HepG2 (cell line): Measurements from ENCODE around the gene TRPC4AP. TPM values are rescaled to one million over a fixed set of nuclear protein-coding genes. Genes with fewer than 3 reads are reported as not detected.
A peak's percentile ranks its signal among the peaks of the same experiment; 100 is the strongest.

Experiments used
- EHMT2 ChIP-seq: fragments of 200-600 bp; sonication (generic); IDR thresholded peaks from 2 replicates; pipeline ENCODE4 v1.7.0; 2017; ENCODE audit warnings: antibody characterized with exemption, low read depth, low read length, borderline replicate concordance
- ELF4 ChIP-seq: sonication (generic); formaldehyde crosslinking; IDR thresholded peaks from 2 replicates; pipeline ENCODE4 v1.5.0; 2020; ENCODE audit warnings: missing genetic modification reagents, mild to moderate bottlenecking, moderate library complexity, borderline replicate concordance
- JUNB ChIP-seq: sonication (generic); formaldehyde crosslinking; IDR thresholded peaks from 2 replicates; pipeline ENCODE4 v1.8.0; 2022; ENCODE audit warnings: missing genetic modification reagents, mild to moderate bottlenecking, borderline replicate concordance
- SAFB2 ChIP-seq: sonication (generic); formaldehyde crosslinking; IDR thresholded peaks from 2 replicates; pipeline ENCODE4 v1.5.1; 2020; ENCODE audit warnings: missing genetic modification reagents, low read depth, mild to moderate bottlenecking, borderline replicate concordance
- TOPORS ChIP-seq: sonication (generic); formaldehyde crosslinking; IDR thresholded peaks from 2 replicates; pipeline ENCODE4 v1.8.0; 2023; ENCODE audit warnings: mild to moderate bottlenecking, missing genetic modification reagents
- WIZ ChIP-seq: sonication (generic); formaldehyde crosslinking; IDR thresholded peaks from 2 replicates; pipeline ENCODE4 v1.5.1; 2020; ENCODE audit warnings: mild to moderate bottlenecking, missing genetic modification reagents
- ZBTB26 ChIP-seq: IDR thresholded peaks from 2 replicates; pipeline ENCODE4 v1.6.1; 2016; ENCODE audit warnings: missing compliant biosample characterization, missing genetic modification reagents, borderline replicate concordance
- ZFAT ChIP-seq: sonication (generic); formaldehyde crosslinking; conservative IDR thresholded peaks from 2 replicates; pipeline ENCODE4 v1.8.1; 2023; ENCODE audit warnings: missing genetic modification reagents, inconsistent platforms
- ZNF460 ChIP-seq: sonication (generic); formaldehyde crosslinking; IDR thresholded peaks from 2 replicates; pipeline ENCODE4 v1.5.1; 2020; ENCODE audit warnings: missing genetic modification reagents, mild to moderate bottlenecking, borderline replicate concordance
- ZNF709 ChIP-seq: sonication (generic); formaldehyde crosslinking; IDR thresholded peaks from 2 replicates; pipeline ENCODE4 v1.5.0; 2020; ENCODE audit warnings: mild to moderate bottlenecking, missing genetic modification reagents
- ZSCAN5A ChIP-seq: sonication (generic); formaldehyde crosslinking; IDR thresholded peaks from 2 replicates; pipeline ENCODE4 v1.8.0; 2022; ENCODE audit warnings: mild to moderate bottlenecking, missing genetic modification reagents, borderline replicate concordance
- polyA plus RNA-seq, 8 experiments: library from polyadenylated mRNA; depleted of rRNA in 3 of 8; stranded (reverse) in 7 of 8; unstranded in 1 of 8; fragments of >200 nt; fragmentation: Illumina TruSeq in 4 of 8; extraction: Trizol in 4 of 8; gene quantifications; 2 replicates each; pipeline versions ENCODE4 v1.2.1 to v1.2.3, GENCODE V29; 2011 to 2016; ENCODE audit warnings: low read depth in 4 of 8, missing spikeins in 1 of 8, mixed read lengths in 1 of 8; ENCODE audit not compliant: insufficient read depth in 1 of 8
- total RNA-seq, 5 experiments: library from RNA; depleted of rRNA; stranded (reverse); fragments of >200 nt; fragmentation: Illumina TruSeq; extraction: Trizol; gene quantifications; 2 replicates each; pipeline ENCODE4 v1.2.3, GENCODE V29; 2016; ENCODE audit warnings: low read depth in 1 of 5
- TF ChIP-seq, protein P1 (sequence below): sonication (generic); formaldehyde crosslinking; IDR thresholded peaks from 2 replicates; pipeline ENCODE4 v1.4.0; 2020; ENCODE audit warnings: missing genetic modification reagents, mild to moderate bottlenecking, borderline replicate concordance
- TF ChIP-seq, protein P2 (sequence below): sonication (generic); formaldehyde crosslinking; IDR thresholded peaks from 2 replicates; pipeline ENCODE4 v1.5.0; 2020; ENCODE audit warnings: mild to moderate bottlenecking, missing genetic modification reagents
- TF ChIP-seq, protein P3 (sequence below): sonication (generic); formaldehyde crosslinking; IDR thresholded peaks from 2 replicates; pipeline ENCODE4 v1.4.0; 2020; ENCODE audit warnings: missing genetic modification reagents

The TRPC4AP gene
- total and polyA plus RNA-seq, 2 of the 13 experiments (the other 11 are each of a cell fraction or from before 2014, with no cell fraction given), result 136 to 137 TPM

- peak; percentile 88; the same call in 1 of the 2 replicates for TF ChIP-seq WIZ (CRISPR knock-in tag)
- TF ChIP-seq ZFAT (CRISPR knock-in tag), result peak; percentile 94; the same call in 1 of the 2 replicates
- TF ChIP-seq JUNB (CRISPR knock-in tag), result no peak
- TF ChIP-seq, protein P1, sequence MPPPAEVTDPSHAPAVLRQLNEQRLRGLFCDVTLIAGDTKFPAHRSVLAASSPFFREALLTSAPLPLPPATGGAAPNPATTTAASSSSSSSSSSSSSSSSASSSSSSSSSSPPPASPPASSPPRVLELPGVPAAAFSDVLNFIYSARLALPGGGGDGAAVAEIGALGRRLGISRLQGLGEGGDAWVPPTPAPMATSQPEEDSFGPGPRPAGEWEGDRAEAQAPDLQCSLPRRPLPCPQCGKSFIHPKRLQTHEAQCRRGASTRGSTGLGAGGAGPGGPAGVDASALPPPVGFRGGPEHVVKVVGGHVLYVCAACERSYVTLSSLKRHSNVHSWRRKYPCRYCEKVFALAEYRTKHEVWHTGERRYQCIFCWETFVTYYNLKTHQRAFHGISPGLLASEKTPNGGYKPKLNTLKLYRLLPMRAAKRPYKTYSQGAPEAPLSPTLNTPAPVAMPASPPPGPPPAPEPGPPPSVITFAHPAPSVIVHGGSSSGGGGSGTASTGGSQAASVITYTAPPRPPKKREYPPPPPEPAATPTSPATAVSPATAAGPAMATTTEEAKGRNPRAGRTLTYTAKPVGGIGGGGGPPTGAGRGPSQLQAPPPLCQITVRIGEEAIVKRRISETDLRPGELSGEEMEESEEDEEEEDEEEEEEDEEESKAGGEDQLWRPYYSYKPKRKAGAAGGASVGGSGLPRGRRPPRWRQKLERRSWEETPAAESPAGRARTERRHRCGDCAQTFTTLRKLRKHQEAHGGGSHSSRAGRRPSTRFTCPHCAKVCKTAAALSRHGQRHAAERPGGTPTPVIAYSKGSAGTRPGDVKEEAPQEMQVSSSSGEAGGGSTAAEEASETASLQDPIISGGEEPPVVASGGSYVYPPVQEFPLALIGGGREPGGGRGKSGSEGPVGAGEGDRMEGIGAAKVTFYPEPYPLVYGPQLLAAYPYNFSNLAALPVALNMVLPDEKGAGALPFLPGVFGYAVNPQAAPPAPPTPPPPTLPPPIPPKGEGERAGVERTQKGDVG (CRISPR knock-in tag), result peak; percentile 98; the same call in 1 of the 2 replicates
- peak; percentile 98 for TF ChIP-seq ZSCAN5A (CRISPR knock-in tag)
- TF ChIP-seq, protein P2, sequence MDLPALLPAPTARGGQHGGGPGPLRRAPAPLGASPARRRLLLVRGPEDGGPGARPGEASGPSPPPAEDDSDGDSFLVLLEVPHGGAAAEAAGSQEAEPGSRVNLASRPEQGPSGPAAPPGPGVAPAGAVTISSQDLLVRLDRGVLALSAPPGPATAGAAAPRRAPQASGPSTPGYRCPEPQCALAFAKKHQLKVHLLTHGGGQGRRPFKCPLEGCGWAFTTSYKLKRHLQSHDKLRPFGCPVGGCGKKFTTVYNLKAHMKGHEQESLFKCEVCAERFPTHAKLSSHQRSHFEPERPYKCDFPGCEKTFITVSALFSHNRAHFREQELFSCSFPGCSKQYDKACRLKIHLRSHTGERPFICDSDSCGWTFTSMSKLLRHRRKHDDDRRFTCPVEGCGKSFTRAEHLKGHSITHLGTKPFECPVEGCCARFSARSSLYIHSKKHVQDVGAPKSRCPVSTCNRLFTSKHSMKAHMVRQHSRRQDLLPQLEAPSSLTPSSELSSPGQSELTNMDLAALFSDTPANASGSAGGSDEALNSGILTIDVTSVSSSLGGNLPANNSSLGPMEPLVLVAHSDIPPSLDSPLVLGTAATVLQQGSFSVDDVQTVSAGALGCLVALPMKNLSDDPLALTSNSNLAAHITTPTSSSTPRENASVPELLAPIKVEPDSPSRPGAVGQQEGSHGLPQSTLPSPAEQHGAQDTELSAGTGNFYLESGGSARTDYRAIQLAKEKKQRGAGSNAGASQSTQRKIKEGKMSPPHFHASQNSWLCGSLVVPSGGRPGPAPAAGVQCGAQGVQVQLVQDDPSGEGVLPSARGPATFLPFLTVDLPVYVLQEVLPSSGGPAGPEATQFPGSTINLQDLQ, result peak; percentile 98
- peak; percentile 55; the same call in 1 of the 2 replicates for TF ChIP-seq EHMT2
- peak; percentile 99 for TF ChIP-seq ELF4
- TF ChIP-seq, protein P3, sequence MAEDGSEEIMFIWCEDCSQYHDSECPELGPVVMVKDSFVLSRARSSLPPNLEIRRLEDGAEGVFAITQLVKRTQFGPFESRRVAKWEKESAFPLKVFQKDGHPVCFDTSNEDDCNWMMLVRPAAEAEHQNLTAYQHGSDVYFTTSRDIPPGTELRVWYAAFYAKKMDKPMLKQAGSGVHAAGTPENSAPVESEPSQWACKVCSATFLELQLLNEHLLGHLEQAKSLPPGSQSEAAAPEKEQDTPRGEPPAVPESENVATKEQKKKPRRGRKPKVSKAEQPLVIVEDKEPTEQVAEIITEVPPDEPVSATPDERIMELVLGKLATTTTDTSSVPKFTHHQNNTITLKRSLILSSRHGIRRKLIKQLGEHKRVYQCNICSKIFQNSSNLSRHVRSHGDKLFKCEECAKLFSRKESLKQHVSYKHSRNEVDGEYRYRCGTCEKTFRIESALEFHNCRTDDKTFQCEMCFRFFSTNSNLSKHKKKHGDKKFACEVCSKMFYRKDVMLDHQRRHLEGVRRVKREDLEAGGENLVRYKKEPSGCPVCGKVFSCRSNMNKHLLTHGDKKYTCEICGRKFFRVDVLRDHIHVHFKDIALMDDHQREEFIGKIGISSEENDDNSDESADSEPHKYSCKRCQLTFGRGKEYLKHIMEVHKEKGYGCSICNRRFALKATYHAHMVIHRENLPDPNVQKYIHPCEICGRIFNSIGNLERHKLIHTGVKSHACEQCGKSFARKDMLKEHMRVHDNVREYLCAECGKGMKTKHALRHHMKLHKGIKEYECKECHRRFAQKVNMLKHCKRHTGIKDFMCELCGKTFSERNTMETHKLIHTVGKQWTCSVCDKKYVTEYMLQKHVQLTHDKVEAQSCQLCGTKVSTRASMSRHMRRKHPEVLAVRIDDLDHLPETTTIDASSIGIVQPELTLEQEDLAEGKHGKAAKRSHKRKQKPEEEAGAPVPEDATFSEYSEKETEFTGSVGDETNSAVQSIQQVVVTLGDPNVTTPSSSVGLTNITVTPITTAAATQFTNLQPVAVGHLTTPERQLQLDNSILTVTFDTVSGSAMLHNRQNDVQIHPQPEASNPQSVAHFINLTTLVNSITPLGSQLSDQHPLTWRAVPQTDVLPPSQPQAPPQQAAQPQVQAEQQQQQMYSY (CRISPR knock-in tag), result peak; percentile 74; the same call in 1 of the 2 replicates
- peak; percentile 98 for TF ChIP-seq TOPORS
- TF ChIP-seq ZBTB26 (CRISPR knock-in tag), result peak; percentile 50; the same call in 1 of the 2 replicates
- TF ChIP-seq SAFB2, result no peak; the same call in 1 of the 2 replicates
- TF ChIP-seq ZNF709 (CRISPR knock-in tag), result peak; percentile 96
- TF ChIP-seq ZNF460, result peak; percentile 31; the same call in 1 of the 2 replicates
Measured at GRCh38 chr20:35092524-35093266, at the start of gene TRPC4AP (continued).
